GM12801 (cell line): ENCODE results near the gene IGF2.

Experiments used
- CTCF ChIP-seq: IDR thresholded peaks from one replicate; pipeline ENCODE4 v1.5.1; 2011; ENCODE audit warnings: control low read depth; ENCODE audit not compliant: insufficient read length; ENCODE audit errors: extremely low read depth

Gene IGF2

GRCh38 chr11:2085251-2086066 lies 53.7 kb downstream of the IGF2 start:
- no peak for TF ChIP-seq CTCF

GRCh38 chr11:2084721-2085120 lies 54.5 kb downstream of the IGF2 start:
- no peak for TF ChIP-seq CTCF
